GM12872 (cell line): ENCODE data around the gene SMYD3.

Experiments used
- CTCF ChIP-seq: IDR thresholded peaks from 3 replicates; pipeline ENCODE4 v1.5.1; 2011; ENCODE audit warnings: low read depth, mild to moderate bottlenecking, low read length, moderate library complexity; ENCODE audit not compliant: insufficient read depth

The SMYD3 gene

GRCh38 chr1:245946905-245947304 lies 560.2 kb downstream of the SMYD3 start:
- TF ChIP-seq CTCF = no peak

GRCh38 chr1:245942856-245943255 lies 564.2 kb downstream of the SMYD3 start:
- no peak for TF ChIP-seq CTCF

GRCh38 chr1:245939756-245940345 lies 567.2 kb downstream of the SMYD3 start:
- no peak for TF ChIP-seq CTCF

- no peak for TF ChIP-seq CTCF
Measured at GRCh38 chr1:245938046-245938435, 569.0 kb downstream of the SMYD3 start.

- no peak for TF ChIP-seq CTCF
Measured at GRCh38 chr1:245937316-245938045, 569.6 kb downstream of the SMYD3 start.

- TF ChIP-seq CTCF = no peak
Measured at GRCh38 chr1:245934409-245934808, 572.7 kb downstream of the SMYD3 start.

- TF ChIP-seq CTCF = no peak
Measured at GRCh38 chr1:245933431-245934045, 573.5 kb downstream of the SMYD3 start.
